Measurements from ENCODE around the gene DGCR6L. TPM values are rescaled to one million over a fixed set of nuclear protein-coding genes. Genes with fewer than 3 reads are reported as not detected.
"Not testable (repeated sequence)": the region's sequence is repeated elsewhere in the genome, so short reads cannot be mapped to it uniquely, and the experiment has no call there.

The DGCR6L gene
- total RNA-seq, 1 donor from 2014 or later = 38.6 TPM

DNA sequence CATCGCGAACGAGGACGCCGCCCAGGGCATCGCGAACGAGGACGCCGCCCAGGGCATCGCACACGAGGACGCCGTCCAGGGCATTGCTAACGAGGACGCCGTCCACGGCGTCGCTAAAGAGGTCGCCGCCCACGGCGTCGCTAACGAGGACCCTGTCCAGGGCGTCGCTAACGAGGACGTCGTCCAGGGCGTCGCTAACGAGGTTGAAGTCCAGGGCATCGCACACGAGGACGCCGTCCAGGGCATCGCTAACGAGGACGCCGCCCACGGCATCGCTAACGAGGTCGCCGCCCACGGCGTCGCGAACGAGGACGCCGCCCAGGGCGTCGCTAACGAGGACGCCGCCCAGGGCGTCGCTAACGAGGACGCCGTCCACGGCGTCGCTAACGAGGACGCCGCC is 38.1 kb upstream of the DGCR6L start:
- not testable (repeated sequence) for H3K27me3 ChIP-seq (ENCODE audit: control insufficient read depth in 3 of 3, insufficient read depth in 3 of 3, low read length in 3 of 3); H3K4me3 ChIP-seq (ENCODE audit: low read length in 3 of 3); H3K36me3 ChIP-seq (ENCODE audit: control insufficient read depth in 3 of 3, insufficient read depth in 3 of 3, low read length in 3 of 3); H3K4me1 ChIP-seq (ENCODE audit: control insufficient read depth in 3 of 3, insufficient read depth in 3 of 3, low read length in 3 of 3); H3K9me3 ChIP-seq (ENCODE audit: control insufficient read depth in 3 of 3, low read length in 3 of 3); H3K27ac ChIP-seq (ENCODE audit: low read depth, low read length); H3K9ac ChIP-seq (ENCODE audit: low read depth in 1 of 3, low read length in 3 of 3)

DNA sequence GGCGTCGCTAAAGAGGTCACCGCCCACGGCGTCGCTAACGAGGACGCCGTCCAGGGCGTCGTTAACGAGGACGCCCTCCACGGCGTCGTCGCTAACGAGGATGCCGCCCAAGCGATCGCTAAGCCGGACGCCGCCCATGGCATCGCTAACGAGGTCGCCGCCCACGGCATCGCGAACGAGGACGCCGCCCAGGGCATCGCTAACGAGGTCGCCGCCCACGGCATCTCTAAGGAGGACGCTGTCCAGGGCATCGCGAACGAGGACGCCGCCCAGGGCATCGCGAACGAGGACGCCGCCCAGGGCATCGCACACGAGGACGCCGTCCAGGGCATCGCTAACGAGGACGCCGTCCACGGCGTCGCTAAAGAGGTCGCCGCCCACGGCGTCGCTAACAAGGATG is 37.0 kb upstream of the DGCR6L start:
- H3K27ac ChIP-seq (ENCODE audit: low read depth, low read length); H3K4me1 ChIP-seq (ENCODE audit: control insufficient read depth in 3 of 3, insufficient read depth in 3 of 3, low read length in 3 of 3); H3K36me3 ChIP-seq (ENCODE audit: control insufficient read depth in 3 of 3, insufficient read depth in 3 of 3, low read length in 3 of 3); H3K9me3 ChIP-seq (ENCODE audit: control insufficient read depth in 3 of 3, low read length in 3 of 3); H3K4me3 ChIP-seq (ENCODE audit: low read length in 3 of 3); H3K9ac ChIP-seq (ENCODE audit: low read depth in 1 of 3, low read length in 3 of 3); H3K27me3 ChIP-seq (ENCODE audit: control insufficient read depth in 3 of 3, insufficient read depth in 3 of 3, low read length in 3 of 3): not testable (repeated sequence)

DNA sequence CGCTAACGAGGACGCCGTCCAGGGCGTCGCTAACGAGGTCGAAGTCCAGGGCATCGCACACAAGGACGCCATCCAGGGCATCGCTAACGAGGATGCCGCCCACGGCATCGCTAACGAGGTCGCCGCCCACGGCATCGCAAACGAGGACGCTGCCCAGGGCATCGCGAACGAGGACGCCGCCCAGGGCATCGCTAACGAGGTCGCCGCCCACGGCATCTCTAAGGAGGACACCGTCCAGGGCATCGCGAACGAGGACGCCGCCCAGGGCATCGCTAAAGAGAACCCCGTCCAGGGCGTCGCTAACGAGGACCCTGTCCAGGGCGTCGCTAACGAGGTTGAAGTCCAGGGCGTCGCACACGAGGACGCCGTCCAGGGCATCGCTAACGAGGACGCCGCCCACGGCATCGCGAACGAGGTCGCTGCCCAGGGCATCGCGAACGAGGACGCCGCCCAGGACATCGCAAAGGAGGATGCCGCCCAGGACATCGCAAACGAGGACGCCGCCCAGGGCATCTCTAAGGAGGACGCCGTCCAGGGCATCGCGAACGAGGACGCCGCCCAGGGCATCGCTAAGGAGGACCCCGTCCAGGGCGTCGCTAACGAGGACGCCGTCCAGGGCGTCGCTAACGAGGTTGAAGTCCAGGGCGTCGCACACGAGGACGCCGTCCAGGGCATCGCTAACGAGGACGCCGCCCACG is 36.2 kb upstream of the DGCR6L start:
- not testable (repeated sequence) for H3K4me3 ChIP-seq (ENCODE audit: low read length in 3 of 3); H3K27me3 ChIP-seq (ENCODE audit: control insufficient read depth in 3 of 3, insufficient read depth in 3 of 3, low read length in 3 of 3); H3K36me3 ChIP-seq (ENCODE audit: control insufficient read depth in 3 of 3, insufficient read depth in 3 of 3, low read length in 3 of 3); H3K27ac ChIP-seq (ENCODE audit: low read depth, low read length); H3K9ac ChIP-seq (ENCODE audit: low read depth in 1 of 3, low read length in 3 of 3); H3K9me3 ChIP-seq (ENCODE audit: control insufficient read depth in 3 of 3, low read length in 3 of 3); H3K4me1 ChIP-seq (ENCODE audit: control insufficient read depth in 3 of 3, insufficient read depth in 3 of 3, low read length in 3 of 3)

DNA sequence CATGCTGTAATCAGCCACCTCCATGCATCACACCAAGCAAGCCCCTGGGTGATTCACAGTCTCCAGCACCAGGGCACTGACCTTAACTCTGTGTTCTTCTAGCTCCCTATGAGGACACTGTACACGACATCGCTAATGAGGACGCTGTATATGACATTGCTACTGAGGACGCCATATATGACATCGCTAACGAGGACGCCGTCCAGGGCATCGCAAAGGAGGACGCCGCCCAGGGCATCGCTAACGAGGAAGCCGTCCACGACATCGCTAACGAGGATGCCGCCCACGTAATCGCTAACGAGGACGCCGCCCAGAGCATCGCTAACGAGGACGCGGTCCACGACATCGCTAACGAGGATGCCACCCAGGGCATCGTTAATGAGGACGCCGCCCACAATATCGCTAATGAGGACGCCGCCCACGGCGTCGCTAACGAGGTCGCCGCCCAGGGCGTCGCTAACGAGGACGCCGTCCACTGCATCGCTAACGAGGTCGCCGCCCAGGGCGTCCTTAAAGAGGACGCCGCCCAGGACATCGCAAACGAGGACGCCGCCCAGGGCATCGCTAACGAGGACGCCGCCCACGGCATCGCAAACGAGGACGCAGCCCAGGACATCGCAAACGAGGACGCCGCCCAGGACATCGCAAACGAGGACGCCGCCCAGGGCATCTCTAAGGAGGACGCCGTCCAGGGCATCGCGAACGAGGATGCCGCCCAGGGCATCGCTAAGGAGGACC is 34.5 kb upstream of the DGCR6L start:
- H3K36me3 ChIP-seq (ENCODE audit: control insufficient read depth in 3 of 3, insufficient read depth in 3 of 3, low read length in 3 of 3) = no peaks in the 10 kb centered on the region
- no peak overlapping the region for H3K27ac ChIP-seq (ENCODE audit: low read depth, low read length)
- no peaks in the 10 kb centered on the region for H3K27me3 ChIP-seq (ENCODE audit: control insufficient read depth in 3 of 3, insufficient read depth in 3 of 3, low read length in 3 of 3)
- no peak overlapping the region for H3K4me3 ChIP-seq (ENCODE audit: low read length in 3 of 3)
- H3K9ac ChIP-seq (ENCODE audit: low read depth in 1 of 3, low read length in 3 of 3) = no peak overlapping the region
- no peaks in the 10 kb centered on the region for H3K9me3 ChIP-seq (ENCODE audit: control insufficient read depth in 3 of 3, low read length in 3 of 3)
- no peaks in the 10 kb centered on the region for H3K4me1 ChIP-seq (ENCODE audit: control insufficient read depth in 3 of 3, insufficient read depth in 3 of 3, low read length in 3 of 3)

DNA sequence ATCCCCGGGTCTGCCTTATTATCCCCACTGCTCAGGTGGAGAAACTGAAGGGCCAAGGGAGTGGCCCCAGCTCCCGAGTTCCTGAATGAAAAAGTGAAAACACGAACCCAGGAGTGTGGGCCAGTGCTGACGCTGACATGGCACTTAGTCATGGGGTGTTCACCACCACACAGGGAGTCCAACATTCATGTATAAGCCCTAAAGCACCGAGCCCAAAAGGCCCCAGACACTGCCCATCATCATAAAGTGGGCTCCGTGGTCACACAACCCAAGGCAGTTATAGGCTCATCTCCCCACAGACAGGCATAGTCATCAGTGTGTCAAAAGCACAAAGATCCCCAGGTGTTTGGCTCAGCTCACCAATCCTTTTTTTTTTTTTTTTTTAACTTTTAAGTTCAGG is 32.7 kb upstream of the DGCR6L start:
- not testable (repeated sequence) for H3K27ac ChIP-seq (ENCODE audit: low read depth, low read length); H3K4me3 ChIP-seq (ENCODE audit: low read length in 3 of 3); H3K27me3 ChIP-seq (ENCODE audit: control insufficient read depth in 3 of 3, insufficient read depth in 3 of 3, low read length in 3 of 3); H3K36me3 ChIP-seq (ENCODE audit: control insufficient read depth in 3 of 3, insufficient read depth in 3 of 3, low read length in 3 of 3); H3K9ac ChIP-seq (ENCODE audit: low read depth in 1 of 3, low read length in 3 of 3); H3K9me3 ChIP-seq (ENCODE audit: control insufficient read depth in 3 of 3, low read length in 3 of 3); H3K4me1 ChIP-seq (ENCODE audit: control insufficient read depth in 3 of 3, insufficient read depth in 3 of 3, low read length in 3 of 3)

DNA sequence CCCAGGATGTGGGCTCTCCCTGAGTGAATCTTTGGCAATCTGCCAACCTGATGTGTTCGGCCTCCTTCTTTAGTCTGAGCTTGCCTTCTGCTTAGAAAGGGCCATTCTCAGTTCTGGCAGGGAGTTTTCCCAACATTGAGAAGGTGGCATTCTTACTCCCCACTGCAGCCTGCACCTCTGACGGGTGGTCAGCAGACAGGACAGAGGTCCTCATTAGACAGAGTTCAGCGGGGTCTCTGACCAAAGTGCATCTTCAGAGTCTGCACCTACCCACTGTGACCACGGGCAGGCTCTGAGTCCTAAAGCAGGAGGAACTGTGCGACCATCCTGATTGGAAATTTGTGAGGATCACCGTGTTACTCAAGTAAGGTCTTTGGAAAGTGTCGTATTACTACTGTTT is 26.7 kb upstream of the DGCR6L start:
- H3K27me3 ChIP-seq (ENCODE audit: control insufficient read depth in 3 of 3, insufficient read depth in 3 of 3, low read length in 3 of 3); H3K9ac ChIP-seq (ENCODE audit: low read depth in 1 of 3, low read length in 3 of 3); H3K4me1 ChIP-seq (ENCODE audit: control insufficient read depth in 3 of 3, insufficient read depth in 3 of 3, low read length in 3 of 3); H3K9me3 ChIP-seq (ENCODE audit: control insufficient read depth in 3 of 3, low read length in 3 of 3); H3K27ac ChIP-seq (ENCODE audit: low read depth, low read length); H3K36me3 ChIP-seq (ENCODE audit: control insufficient read depth in 3 of 3, insufficient read depth in 3 of 3, low read length in 3 of 3); H3K4me3 ChIP-seq (ENCODE audit: low read length in 3 of 3): not testable (repeated sequence)

DNA sequence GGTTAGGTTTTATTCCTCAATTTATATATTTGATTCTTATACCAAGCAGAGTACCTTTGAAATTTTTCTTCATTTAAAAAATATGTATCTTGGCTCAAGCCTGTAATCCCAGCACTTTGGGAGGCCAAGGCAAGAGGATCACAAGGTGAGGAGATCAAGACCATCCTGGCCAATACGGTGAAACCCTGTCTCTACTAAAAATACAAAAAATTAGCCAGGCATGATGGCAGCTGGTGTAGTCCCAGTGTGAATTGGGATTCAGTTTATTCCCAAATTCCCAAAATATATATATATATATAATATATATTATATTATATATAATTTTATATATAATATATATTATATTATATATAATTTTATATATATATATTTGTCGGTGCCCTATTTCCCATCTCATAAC is 18.4 kb upstream of the DGCR6L start:
- not testable (repeated sequence) for H3K27me3 ChIP-seq (ENCODE audit: control insufficient read depth in 3 of 3, insufficient read depth in 3 of 3, low read length in 3 of 3); H3K9me3 ChIP-seq (ENCODE audit: control insufficient read depth in 3 of 3, low read length in 3 of 3); H3K9ac ChIP-seq (ENCODE audit: low read depth in 1 of 3, low read length in 3 of 3); H3K27ac ChIP-seq (ENCODE audit: low read depth, low read length); H3K4me3 ChIP-seq (ENCODE audit: low read length in 3 of 3); H3K36me3 ChIP-seq (ENCODE audit: control insufficient read depth in 3 of 3, insufficient read depth in 3 of 3, low read length in 3 of 3); H3K4me1 ChIP-seq (ENCODE audit: control insufficient read depth in 3 of 3, insufficient read depth in 3 of 3, low read length in 3 of 3)

DNA sequence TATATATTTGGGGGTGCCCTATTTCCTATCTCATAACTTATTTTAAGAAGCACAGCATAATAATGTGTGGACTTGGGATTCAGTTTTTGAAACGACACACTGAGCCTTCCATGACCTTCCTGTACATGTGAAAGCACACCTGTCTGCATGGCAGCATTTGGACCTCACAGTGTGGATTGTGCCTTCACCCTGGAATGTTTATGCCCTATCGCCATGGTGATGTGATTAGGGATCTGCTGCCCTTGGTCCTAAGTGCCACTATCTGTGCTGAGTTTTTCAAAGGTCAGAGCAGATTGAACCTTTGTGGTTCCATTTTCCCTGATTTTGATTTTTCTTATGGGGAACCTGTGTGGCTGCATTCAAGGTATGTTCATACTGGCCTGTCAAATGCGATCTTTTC is 17.9 kb upstream of the DGCR6L start:
- not testable (repeated sequence) for H3K4me1 ChIP-seq (ENCODE audit: control insufficient read depth in 3 of 3, insufficient read depth in 3 of 3, low read length in 3 of 3); H3K36me3 ChIP-seq (ENCODE audit: control insufficient read depth in 3 of 3, insufficient read depth in 3 of 3, low read length in 3 of 3); H3K9me3 ChIP-seq (ENCODE audit: control insufficient read depth in 3 of 3, low read length in 3 of 3); H3K27me3 ChIP-seq (ENCODE audit: control insufficient read depth in 3 of 3, insufficient read depth in 3 of 3, low read length in 3 of 3); H3K4me3 ChIP-seq (ENCODE audit: low read length in 3 of 3); H3K27ac ChIP-seq (ENCODE audit: low read depth, low read length); H3K9ac ChIP-seq (ENCODE audit: low read depth in 1 of 3, low read length in 3 of 3)

DNA sequence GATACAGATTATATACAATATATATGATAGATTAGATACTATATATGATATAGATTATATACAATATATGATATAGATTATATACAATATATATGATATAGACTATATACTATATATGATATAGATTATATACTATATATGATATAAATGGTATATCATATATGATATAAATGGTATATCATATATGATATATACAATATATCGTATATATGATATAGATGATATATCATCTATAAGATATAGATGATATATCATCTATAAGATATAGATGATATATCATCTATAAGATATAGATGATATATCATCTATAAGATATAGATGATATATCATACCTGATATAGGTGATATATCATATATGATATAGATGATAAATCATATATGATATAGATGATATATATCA is 16.7 kb upstream of the DGCR6L start:
- H3K4me1 ChIP-seq (ENCODE audit: control insufficient read depth in 3 of 3, insufficient read depth in 3 of 3, low read length in 3 of 3); H3K36me3 ChIP-seq (ENCODE audit: control insufficient read depth in 3 of 3, insufficient read depth in 3 of 3, low read length in 3 of 3); H3K4me3 ChIP-seq (ENCODE audit: low read length in 3 of 3); H3K27me3 ChIP-seq (ENCODE audit: control insufficient read depth in 3 of 3, insufficient read depth in 3 of 3, low read length in 3 of 3); H3K9me3 ChIP-seq (ENCODE audit: control insufficient read depth in 3 of 3, low read length in 3 of 3); H3K9ac ChIP-seq (ENCODE audit: low read depth in 1 of 3, low read length in 3 of 3); H3K27ac ChIP-seq (ENCODE audit: low read depth, low read length): not testable (repeated sequence)

DNA sequence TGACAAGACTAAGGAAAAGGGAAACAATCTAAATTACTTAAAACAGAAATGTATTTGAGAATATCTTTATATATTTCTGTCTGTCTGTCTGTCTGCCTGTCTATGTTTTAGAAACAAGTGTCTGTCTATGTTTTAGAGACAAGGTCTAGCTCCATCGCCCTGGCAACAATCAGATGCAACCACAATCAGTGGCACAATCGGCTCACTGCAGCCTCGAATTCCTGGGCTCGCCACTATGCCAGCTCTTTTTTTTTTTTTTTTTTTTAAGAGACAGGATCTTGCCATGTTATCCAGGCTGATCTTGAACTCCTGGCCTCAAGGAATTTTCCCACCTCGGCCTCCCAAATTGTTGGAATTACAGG is 8.7 kb upstream of the DGCR6L start:
- H3K4me1 ChIP-seq (ENCODE audit: control insufficient read depth in 3 of 3, insufficient read depth in 3 of 3, low read length in 3 of 3); H3K9me3 ChIP-seq (ENCODE audit: control insufficient read depth in 3 of 3, low read length in 3 of 3); H3K36me3 ChIP-seq (ENCODE audit: control insufficient read depth in 3 of 3, insufficient read depth in 3 of 3, low read length in 3 of 3); H3K9ac ChIP-seq (ENCODE audit: low read depth in 1 of 3, low read length in 3 of 3); H3K27ac ChIP-seq (ENCODE audit: low read depth, low read length); H3K27me3 ChIP-seq (ENCODE audit: control insufficient read depth in 3 of 3, insufficient read depth in 3 of 3, low read length in 3 of 3); H3K4me3 ChIP-seq (ENCODE audit: low read length in 3 of 3): not testable (repeated sequence)

All from skeletal muscle tissue (tissue), 4 donors.